K562 (cell line): Measurements from ENCODE around the gene BMPER. TPM values are rescaled to one million over a fixed set of nuclear protein-coding genes. Genes with fewer than 3 reads are reported as not detected.

Experiments used
- ATAC-seq: fragments of 200-7000 bp; cut with Tn5 transposase; 3 replicates; pipeline ENCODE4 v1.9.1; 2020; ENCODE audit warnings: moderate library complexity
- BruUV-seq: library from RNA; stranded (reverse); fragments of 400-500 nt; replicated peaks from 2 replicates; lab custom pipeline; 2021; lab: Mats Ljungman, UMichigan
- CTCF ChIA-PET: fragments of 300-600 bp; formaldehyde crosslinking; extraction: SDS; loops from one replicate; lab custom pipeline; 2021; ENCODE audit warnings: low intra/inter-chr PET ratio; lab: Yijun Ruan, JAX
- POLR2A ChIA-PET: fragments of 300-600, 350-650 bp; sonication (Branson Sonifier 250); formaldehyde crosslinking; extraction: SDS; loops from one replicate; lab custom pipeline; 2021; ENCODE audit warnings: antibody characterized with exemption, inconsistent platforms; lab: Yijun Ruan, JAX
- DNase-seq, 4 experiments: peaks; one replicate each; pipeline versions ENCODE4 v3.0.0 to v3.0.0-alpha.2; 2011 to 2018; ENCODE audit warnings: low spot score in 3 of 4, mixed read lengths in 3 of 4; ENCODE audit errors: extremely low read depth in 1 of 4
- FAIRE-seq: peaks from 2 replicates; lab custom pipeline; 2011; peaks lifted over from hg19 to GRCh38; lab: Jason Lieb, UNC
- H2AFZ ChIP-seq: 2 replicates; pipeline ENCODE4 v1.6.0; 2011; ENCODE audit warnings: low read depth, low read length, control low read depth, inconsistent platforms
- H3K27ac ChIP-seq: fragments of 200-600 bp; 3 replicates; pipeline ENCODE4 v1.8.0; 2011; ENCODE audit warnings: low read depth, mild to moderate bottlenecking, control low read depth, inconsistent platforms, low read length, moderate library complexity, mixed read lengths; ENCODE audit errors: extremely low read depth
- H3K27me3 ChIP-seq, 2 experiments: fragments of 300-600 bp in 1 of 2; 2 replicates in 1 of 2; 3 replicates in 1 of 2; pipeline versions ENCODE4 v1.6.0 to v1.8.0; 2011; ENCODE audit warnings: inconsistent platforms in 2 of 2, low read length in 2 of 2, mild to moderate bottlenecking in 1 of 2, mixed read lengths in 1 of 2, moderate library complexity in 1 of 2; ENCODE audit not compliant: control insufficient read depth in 2 of 2, insufficient read depth in 2 of 2
- H3K36me3 ChIP-seq: fragments of 300-600 bp; 3 replicates; pipeline ENCODE4 v1.8.0; 2011; ENCODE audit warnings: mild to moderate bottlenecking, low read length, inconsistent platforms; ENCODE audit not compliant: control insufficient read depth, insufficient read depth
- H3K4me1 ChIP-seq, 2 experiments: fragments of 200-600 bp in 1 of 2; replicated peaks in 1 of 2; 2 replicates in 1 of 2; 3 replicates in 1 of 2; pipeline versions ENCODE4 v1.5.1 to v1.8.0; 2011; ENCODE audit warnings: inconsistent platforms in 2 of 2, low read length in 2 of 2, mild to moderate bottlenecking in 1 of 2, mixed read lengths in 1 of 2, moderate library complexity in 1 of 2; ENCODE audit not compliant: control insufficient read depth in 2 of 2, insufficient read depth in 2 of 2
- H3K4me2 ChIP-seq: 2 replicates; pipeline ENCODE4 v1.6.1; 2011; ENCODE audit warnings: low read length, control low read depth, inconsistent platforms, mixed read lengths; ENCODE audit not compliant: insufficient read depth
- H3K4me3 ChIP-seq: fragments of 200-600 bp; sonication (generic), shearing (Covaris generic); 2 replicates; pipeline ENCODE4 v1.5.1; 2016; ENCODE audit warnings: control low read depth, inconsistent platforms
- H3K79me2 ChIP-seq: fragments of 200-600 bp; 3 replicates; pipeline ENCODE4 v1.8.0; 2011; ENCODE audit warnings: low read length, inconsistent platforms; ENCODE audit not compliant: control insufficient read depth, insufficient read depth
- H3K9ac ChIP-seq, 2 experiments: 2 replicates each; pipeline versions ENCODE4 v1.6.0 to v1.6.1; 2011; ENCODE audit warnings: low read depth in 2 of 2, low read length in 2 of 2, control low read depth in 1 of 2, inconsistent platforms in 1 of 2, mild to moderate bottlenecking in 1 of 2, mixed read lengths in 1 of 2; ENCODE audit not compliant: insufficient read depth in 1 of 2
- H3K9me1 ChIP-seq: one replicate; pipeline ENCODE4 v1.6.0; 2011; ENCODE audit warnings: inconsistent platforms, mild to moderate bottlenecking, low read length, moderate library complexity; ENCODE audit not compliant: control insufficient read depth, insufficient read depth
- H3K9me3 ChIP-seq: replicated peaks from 2 replicates; pipeline ENCODE4 v1.5.1; 2011; ENCODE audit warnings: low read depth, low read length, inconsistent platforms; ENCODE audit not compliant: control insufficient read depth, insufficient read depth
- H4K20me1 ChIP-seq: replicated peaks from 2 replicates; pipeline ENCODE4 v1.6.1; 2011; ENCODE audit warnings: low read length, inconsistent platforms, mixed read lengths; ENCODE audit not compliant: control insufficient read depth, insufficient read depth
- CBFB ChIP-seq: sonication (generic); formaldehyde crosslinking; IDR thresholded peaks from 2 replicates; pipeline ENCODE4 v1.4.0; 2020; ENCODE audit warnings: mild to moderate bottlenecking, missing genetic modification reagents
- CCNT2 ChIP-seq: IDR thresholded peaks from 2 replicates; pipeline ENCODE4 v1.6.1; 2011; ENCODE audit warnings: borderline replicate concordance, low read depth, mild to moderate bottlenecking, moderate library complexity, mixed read lengths, low read length; ENCODE audit not compliant: insufficient read length; ENCODE audit errors: extremely low read depth
- DACH1 ChIP-seq: fragments of 450-650 bp; IDR thresholded peaks from 2 replicates; pipeline ENCODE4 v1.6.1; 2018; ENCODE audit not compliant: partially characterized antibody
- ELK3 ChIP-seq: fragments of 450-650 bp; formaldehyde crosslinking; IDR thresholded peaks from 2 replicates; pipeline ENCODE4 v1.4.0; 2020; ENCODE audit warnings: mild to moderate bottlenecking
- FOXK1 ChIP-seq: sonication (generic); formaldehyde crosslinking; IDR thresholded peaks from 2 replicates; pipeline ENCODE4 v1.8.0; 2022; ENCODE audit warnings: missing genetic modification reagents, mild to moderate bottlenecking, borderline replicate concordance
- MTA2 ChIP-seq: fragments of 450-650 bp; IDR thresholded peaks from 2 replicates; pipeline ENCODE4 v1.6.1; 2016; ENCODE audit warnings: low read depth
- NCOA6 ChIP-seq: fragments of 450-650 bp; IDR thresholded peaks from 2 replicates; pipeline ENCODE4 v1.6.1; 2017; ENCODE audit warnings: mild to moderate bottlenecking
- NR2C2 ChIP-seq, 2 experiments: fragments of 200-800 bp in 1 of 2; sonication (Bioruptor generic) in 1 of 2; sonication (generic) in 1 of 2; formaldehyde crosslinking in 1 of 2; IDR thresholded peaks; 2 replicates each; pipeline versions ENCODE4 v1.6.1 to v1.8.0; 2016 to 2022; ENCODE audit warnings: mild to moderate bottlenecking in 1 of 2, missing compliant biosample characterization in 1 of 2, missing genetic modification characterization in 1 of 2, missing genetic modification reagents in 1 of 2
- NRF1 ChIP-seq, 2 experiments: fragments of 450-650 bp; IDR thresholded peaks in 1 of 2; conservative IDR thresholded peaks in 1 of 2; 2 replicates each; pipeline ENCODE4 v1.6.1; 2014; ENCODE audit warnings: mild to moderate bottlenecking in 2 of 2
- PYGO2 ChIP-seq: fragments of 450-650 bp; IDR thresholded peaks from 2 replicates; pipeline ENCODE4 v1.6.1; 2016; ENCODE audit warnings: mild to moderate bottlenecking, missing genetic modification characterization, moderate library complexity, missing compliant biosample characterization
- SIN3A ChIP-seq, 2 experiments: fragments of 150-350 bp in 1 of 2; IDR thresholded peaks; 2 replicates each; pipeline ENCODE4 v1.6.1; 2011 to 2016; ENCODE audit warnings: borderline replicate concordance in 2 of 2, low read depth in 2 of 2, low read length in 2 of 2, mild to moderate bottlenecking in 2 of 2, moderate library complexity in 2 of 2; ENCODE audit not compliant: control insufficient read depth in 1 of 2
- ZNF436 ChIP-seq: fragments of 250-450, 450-650 bp; sonication (Bioruptor Pico); formaldehyde crosslinking; IDR thresholded peaks from 2 replicates; pipeline ENCODE4 v1.7.0; 2020; ENCODE audit warnings: mild to moderate bottlenecking
- WGBS: fragments of 100-300 bp; shearing (Covaris generic); methylation state at CpG from one replicate; pipeline ENCODE4 v1.1.6; 2016; ENCODE audit warnings: low coverage, mixed read lengths; ENCODE audit not compliant: insufficient coverage; ENCODE audit errors: missing lambda C conversion rate; 5-methylcytosine and 5-hydroxymethylcytosine counted together
- in situ Hi-C: fragments of 300-500 bp; cut with MboI; formaldehyde crosslinking; loops from 4 replicates; pipeline ENCODE4 v1.15.0; 2018; ENCODE audit warnings: inconsistent platforms, mixed read lengths
- intact Hi-C: fragments of 100-400 bp; cut with micrococcal nuclease; formaldehyde crosslinking; loops from 2 replicates; pipeline ENCODE4 v1.14.2; 2022
- polyA plus RNA-seq, 8 experiments: library from polyadenylated mRNA; depleted of rRNA in 4 of 8; stranded (reverse) in 5 of 8; unstranded in 3 of 8; fragments of >200 nt; fragmentation: Nextera tagmentation in 2 of 8; fragmentation: Illumina TruSeq in 1 of 8; extraction: Ambion mirVana in 2 of 8; extraction: Trizol in 1 of 8; gene quantifications; 2 replicates each; pipeline versions ENCODE4 v1.2.1 to v1.2.3, GENCODE V29; 2011 to 2014; ENCODE audit warnings: inconsistent platforms in 1 of 8, missing spikeins in 1 of 8
- total RNA-seq, 7 experiments: library from RNA; depleted of rRNA in 6 of 7; stranded (reverse); fragments of >200 nt in 6 of 7; fragmentation: Illumina TruSeq in 2 of 7; extraction: Trizol in 2 of 7; gene quantifications; 2 replicates each; pipeline versions ENCODE4 v1.2.1 to v1.2.3, GENCODE V29; 2011 to 2021; ENCODE audit warnings: low replicate concordance in 1 of 7

Gene BMPER
- total and polyA plus RNA-seq, 9 of the 15 experiments (the other 6 are each of a cell fraction or from before 2014, with no cell fraction given): not detected

- no peak for TF ChIP-seq NR2C2 (CRISPR knock-in tag; IDR thresholded peaks at IDR 0.05)
- no peak for TF ChIP-seq NR2C2 (tag; IDR thresholded peaks at IDR 0.05)
- no peak for TF ChIP-seq FOXK1 (CRISPR knock-in tag)
- no peak for TF ChIP-seq CCNT2
- no peak for TF ChIP-seq SIN3A (IDR thresholded peaks at IDR 0.05; ENCODE audit: borderline replicate concordance in 2 of 2, control insufficient read depth in 1 of 2, low read depth in 2 of 2, low read length in 2 of 2)
- no peak for TF ChIP-seq ZNF436
- TF ChIP-seq CBFB: no peak
- TF ChIP-seq NRF1 (conservative IDR thresholded peaks at IDR 0.05 in 1 of 2, IDR thresholded peaks at IDR 0.05 in 1 of 2): no peak
- TF ChIP-seq PYGO2: no peak
- TF ChIP-seq DACH1: no peak
- no peak for TF ChIP-seq MTA2
Measured at GRCh38 chr7:33872870-33873269, 32.5 kb upstream of the BMPER start (continued).

- H3K36me3 ChIP-seq: no peaks in the 10 kb centered on the region
- H3K9me3 ChIP-seq: no peaks in the 10 kb centered on the region
- no peaks in the 10 kb centered on the region for H3K27me3 ChIP-seq
- no peaks in the 10 kb centered on the region for H3K79me2 ChIP-seq
- H3K9ac ChIP-seq: no peak overlapping the region
- no peaks in the 10 kb centered on the region for H3K9me1 ChIP-seq
- intact Hi-C loops: no loop called here
- no peaks in the 10 kb centered on the region for H3K4me1 ChIP-seq
- no peak overlapping the region for H2AFZ ChIP-seq
- CTCF ChIA-PET: no interaction called here
- in situ Hi-C loops: no loop called here
- H3K4me2 ChIP-seq: no peak overlapping the region
- no peak for ATAC-seq
- POLR2A ChIA-PET: interaction anchor here (0.7 kb wide), 1 partner anchor 567 kb away, joined by 3 read pairs; no protein-coding TSS in a partner anchor
- BruUV-seq: no TSS peak
- TF ChIP-seq NCOA6 (no peak), ELK3 (CRISPR knock-in tag) (no peak)
- TF ChIP-seq, all 486 proteins: peak for 0
- 0% methylated on average over 1 of the region's 1 CpG for WGBS
- no peak overlapping the region for H3K27ac ChIP-seq
- H4K20me1 ChIP-seq: no peaks in the 10 kb centered on the region
- no peak for DNase-seq
- H3K4me3 ChIP-seq: no peak overlapping the region
- no peak for FAIRE-seq
Measured at GRCh38 chr7:33873518-33873917, 31.8 kb upstream of the BMPER start.
